IMR-90 (cell line): ENCODE data around the gene EFNA5. TPM values are rescaled to one million over a fixed set of nuclear protein-coding genes. Genes with fewer than 3 reads are reported as not detected.

Experiments used
- ATAC-seq: fragments of 200-7000 bp; cut with Tn5 transposase; 2 replicates; pipeline ENCODE4 v1.9.1; 2020; ENCODE audit warnings: low read depth, mild to moderate bottlenecking, moderate library complexity
- BruUV-seq: library from RNA; stranded (reverse); fragments of 400-500 nt; replicated peaks from 2 replicates; lab custom pipeline; 2021; lab: Mats Ljungman, UMichigan
- CTCF ChIA-PET: fragments of 300-600 bp; formaldehyde crosslinking; extraction: SDS; loops from one replicate; lab custom pipeline; 2021; ENCODE audit warnings: antibody characterized with exemption; lab: Yijun Ruan, JAX
- POLR2A ChIA-PET: fragments of 300-600 bp; sonication (Branson Sonifier 250); formaldehyde crosslinking; loops from one replicate; lab custom pipeline; 2022; ENCODE audit warnings: antibody characterized with exemption; ENCODE audit not compliant: unreplicated experiment; lab: Charles Lee
- DNase-seq: peaks from one replicate; pipeline ENCODE4 v3.0.0; 2013
- H2AFZ ChIP-seq: replicated peaks from 2 replicates; pipeline ENCODE3; 2013; ENCODE audit warnings: low read length, mild to moderate bottlenecking; ENCODE audit not compliant: poor library complexity
- H2AK5ac ChIP-seq: 2 replicates; pipeline ENCODE4 v1.6.1; 2013; ENCODE audit warnings: low read depth, low read length, inconsistent platforms
- H2AK9ac ChIP-seq: replicated peaks from 2 replicates; pipeline ENCODE3; 2013; ENCODE audit warnings: mild to moderate bottlenecking, low read depth, low read length, moderate library complexity; ENCODE audit not compliant: poor library complexity
- H2BK120ac ChIP-seq: 2 replicates; pipeline ENCODE4 v1.6.1; 2013; ENCODE audit warnings: low read depth, low read length, inconsistent platforms
- H2BK15ac ChIP-seq: 3 replicates; pipeline ENCODE4 v1.6.1; 2013; ENCODE audit warnings: low read depth, low read length, inconsistent platforms
- H2BK20ac ChIP-seq: 2 replicates; pipeline ENCODE4 v1.6.1; 2013; ENCODE audit warnings: low read depth, mild to moderate bottlenecking, inconsistent platforms, low read length, moderate library complexity
- H2BK5ac ChIP-seq: 2 replicates; pipeline ENCODE4 v1.6.1; 2013; ENCODE audit warnings: mild to moderate bottlenecking, low read depth, low read length, inconsistent platforms; ENCODE audit not compliant: poor library complexity, severe bottlenecking
- H3K14ac ChIP-seq: replicated peaks from 2 replicates; pipeline ENCODE4 v1.6.1; 2013; ENCODE audit warnings: low read depth, low read length, inconsistent platforms
- H3K18ac ChIP-seq: 2 replicates; pipeline ENCODE4 v1.6.1; 2013; ENCODE audit warnings: low read depth, low read length, control low read depth
- H3K23ac ChIP-seq: 2 replicates; pipeline ENCODE4 v1.6.1; 2013; ENCODE audit warnings: low read depth, low read length, inconsistent platforms
- H3K27ac ChIP-seq: 2 replicates; pipeline ENCODE4 v1.5.1; 2013; ENCODE audit warnings: mild to moderate bottlenecking, control low read depth, low read length; ENCODE audit not compliant: insufficient read depth
- H3K27me3 ChIP-seq: 2 replicates; pipeline ENCODE4 v1.6.1; 2013; ENCODE audit warnings: low read length; ENCODE audit not compliant: control insufficient read depth, insufficient read depth
- H3K36me3 ChIP-seq: 2 replicates; pipeline ENCODE4 v1.6.1; 2013; ENCODE audit warnings: low read length, mixed read lengths; ENCODE audit not compliant: control insufficient read depth, insufficient read depth
- H3K4ac ChIP-seq: 2 replicates; pipeline ENCODE4 v1.6.1; 2013; ENCODE audit warnings: low read depth, low read length, inconsistent platforms
- H3K4me1 ChIP-seq: 2 replicates; pipeline ENCODE4 v1.6.1; 2013; ENCODE audit warnings: low read length, mixed read lengths; ENCODE audit not compliant: control insufficient read depth, insufficient read depth
- H3K4me2 ChIP-seq: 2 replicates; pipeline ENCODE4 v1.6.1; 2013; ENCODE audit warnings: low read depth, mild to moderate bottlenecking, control low read depth, low read length, moderate library complexity
- H3K4me3 ChIP-seq: 2 replicates; pipeline ENCODE4 v1.5.1; 2013; ENCODE audit warnings: low read depth, mild to moderate bottlenecking, control low read depth, low read length, moderate library complexity; ENCODE audit not compliant: insufficient read depth
- H3K56ac ChIP-seq: 2 replicates; pipeline ENCODE4 v1.6.1; 2013; ENCODE audit warnings: low read length, inconsistent platforms; ENCODE audit not compliant: insufficient read depth; ENCODE audit errors: extremely low read depth
- H3K79me1 ChIP-seq, 2 experiments: 2 replicates each; pipeline ENCODE4 v1.6.1; 2013; ENCODE audit warnings: low read length in 2 of 2, inconsistent platforms in 1 of 2, low read depth in 1 of 2
- H3K9ac ChIP-seq: 2 replicates; pipeline ENCODE4 v1.6.1; 2013; ENCODE audit warnings: low read depth, low read length, control low read depth
- H3K9me1 ChIP-seq: 2 replicates; pipeline ENCODE4 v1.6.1; 2013; ENCODE audit warnings: low read length, inconsistent platforms; ENCODE audit not compliant: insufficient read depth
- H3K9me3 ChIP-seq: 2 replicates; pipeline ENCODE4 v1.6.1; 2013; ENCODE audit warnings: low read length; ENCODE audit not compliant: control insufficient read depth, insufficient read depth
- H4K20me1 ChIP-seq: 2 replicates; pipeline ENCODE4 v1.6.1; 2013; ENCODE audit warnings: low read length, inconsistent platforms; ENCODE audit not compliant: insufficient read depth
- H4K5ac ChIP-seq: 2 replicates; pipeline ENCODE4 v1.6.1; 2013; ENCODE audit warnings: mild to moderate bottlenecking, low read depth, low read length, control low read depth
- H4K8ac ChIP-seq, 2 experiments: 2 replicates each; pipeline ENCODE4 v1.6.1; 2013; ENCODE audit warnings: low read depth in 2 of 2, low read length in 2 of 2, control low read depth in 1 of 2, inconsistent platforms in 1 of 2
- H4K91ac ChIP-seq: 2 replicates; pipeline ENCODE4 v1.6.1; 2013; ENCODE audit warnings: low read depth, low read length, inconsistent platforms; ENCODE audit not compliant: insufficient read depth
- BHLHE40 ChIP-seq: fragments of 150-350 bp; IDR thresholded peaks from 2 replicates; pipeline ENCODE4 v1.6.1; 2016; ENCODE audit warnings: mild to moderate bottlenecking, low read depth, low read length
- CEBPB ChIP-seq: IDR thresholded peaks from 2 replicates; pipeline ENCODE4 v1.6.1; 2012; ENCODE audit warnings: low read depth, low read length, improper control_type of control experiment
- CHD1 ChIP-seq: IDR thresholded peaks from 2 replicates; pipeline ENCODE4 v1.6.1; 2012; ENCODE audit warnings: low read depth, low read length, improper control_type of control experiment
- FOS ChIP-seq: fragments of 150-350 bp; IDR thresholded peaks from 2 replicates; pipeline ENCODE4 v1.6.1; 2016; ENCODE audit warnings: low read depth, low read length
- MAFK ChIP-seq: IDR thresholded peaks from 2 replicates; pipeline ENCODE4 v1.6.1; 2012; ENCODE audit warnings: low read depth, low read length, improper control_type of control experiment
- MAZ ChIP-seq: IDR thresholded peaks from 2 replicates; pipeline ENCODE4 v1.6.1; 2012; ENCODE audit warnings: low read depth, mild to moderate bottlenecking, low read length, improper control_type of control experiment, moderate library complexity, borderline replicate concordance
- MXI1 ChIP-seq: IDR thresholded peaks from 2 replicates; pipeline ENCODE4 v1.6.1; 2012; ENCODE audit warnings: low read depth, mild to moderate bottlenecking, low read length, moderate library complexity, borderline replicate concordance
- NFE2L2 ChIP-seq: fragments of 150-350 bp; IDR thresholded peaks from 2 replicates; pipeline ENCODE4 v1.6.1; 2016; ENCODE audit warnings: low read depth, mild to moderate bottlenecking, low read length
- POLR2A ChIP-seq: IDR thresholded peaks from 2 replicates; pipeline ENCODE4 v1.6.1; 2012; ENCODE audit warnings: mild to moderate bottlenecking, low read depth, low read length
- RAD21 ChIP-seq: IDR thresholded peaks from 2 replicates; pipeline ENCODE4 v1.6.1; 2012; ENCODE audit warnings: low read length, improper control_type of control experiment
- RFX5 ChIP-seq: IDR thresholded peaks from 2 replicates; pipeline ENCODE4 v1.8.0; 2012; ENCODE audit warnings: low read depth, mild to moderate bottlenecking, low read length, moderate library complexity
- SMC3 ChIP-seq: fragments of 150-350 bp; IDR thresholded peaks from 2 replicates; pipeline ENCODE4 v1.6.1; 2016; ENCODE audit warnings: low read depth, mild to moderate bottlenecking, antibody characterized with exemption, low read length, moderate library complexity
- WGBS, 2 experiments: methylation state at CpG; one replicate each; pipeline versions ENCODE4 v1.1.5 to v1.1.7; 2013; ENCODE audit warnings: missing lambda C conversion rate in 2 of 2; ENCODE audit not compliant: insufficient read length in 1 of 2; ENCODE audit errors: extremely low coverage in 2 of 2; 5-methylcytosine and 5-hydroxymethylcytosine counted together
- dilution Hi-C: fragments of 300-500 bp; cut with HindIII; formaldehyde crosslinking; loops from one replicate; pipeline ENCODE4 v1.14.3; 2018; ENCODE audit warnings: low sequenced_read_pairs; ENCODE audit not compliant: unreplicated experiment
- in situ Hi-C: fragments of 300-500 bp; cut with MboI; formaldehyde crosslinking; loops from 3 replicates; pipeline ENCODE4 v1.14.3; 2019; ENCODE audit warnings: low sequenced_read_pairs, inconsistent platforms, mixed read lengths
- intact Hi-C: fragments of 100-400 bp; cut with micrococcal nuclease; formaldehyde crosslinking; loops from 2 replicates; pipeline ENCODE4 v1.10.0; 2022
- polyA plus RNA-seq, 3 experiments: library from polyadenylated mRNA; depleted of rRNA; stranded (reverse); fragments of >200 nt; gene quantifications; 2 replicates each; pipeline ENCODE4 v1.2.3, GENCODE V29; 2012; ENCODE audit warnings: low replicate concordance in 1 of 3
- total RNA-seq: library from RNA; depleted of rRNA; stranded (reverse); fragments of >200 nt; gene quantifications from 2 replicates; pipeline ENCODE4 v1.2.3, GENCODE V29; 2012
- TF ChIP-seq, protein P1 (sequence below): conservative IDR thresholded peaks from 2 replicates; pipeline ENCODE4 v1.5.1; 2012; ENCODE audit warnings: mild to moderate bottlenecking, low read depth, low read length, improper control_type of control experiment
- TF ChIP-seq, protein P2 (sequence below): fragments of 150-350 bp; IDR thresholded peaks from 2 replicates; pipeline ENCODE4 v1.6.1; 2017; ENCODE audit warnings: mild to moderate bottlenecking, antibody characterized with exemption, low read length, low read depth

EFNA5 gene
- total and polyA plus RNA-seq, 2 of the 4 experiments (the other 2 are of a cell fraction): 1.5 to 1.6 TPM

DNA sequence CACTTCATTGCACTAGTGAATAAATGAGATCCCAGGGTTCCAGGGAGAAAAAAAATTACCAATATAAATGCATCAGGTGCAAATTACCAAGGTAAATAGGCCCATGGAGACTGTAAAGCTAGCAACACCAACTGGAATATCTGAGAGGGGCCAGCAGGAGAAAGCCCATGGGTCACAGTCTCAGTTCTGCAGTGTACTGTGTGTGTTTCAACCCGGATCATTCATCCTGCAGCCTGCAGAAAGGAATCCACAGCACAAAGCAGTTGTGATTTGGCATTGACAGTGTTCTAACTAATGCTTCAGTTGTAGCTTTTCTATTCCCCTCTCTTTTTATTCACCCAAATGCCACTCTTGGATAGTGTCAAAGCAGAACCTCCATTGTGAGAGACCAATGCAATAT lies 171.0 kb downstream of the EFNA5 start:
- Histone ChIP-seq H3K23ac (no peak overlapping the region), H2BK5ac (no peak overlapping the region), H3K4me1 (peaks cover 6% of the 10 kb centered on the region), H3K27me3 (no peaks in the 10 kb centered on the region), H4K5ac (no peak overlapping the region), H2BK20ac (no peak overlapping the region), H3K9me3 (no peaks in the 10 kb centered on the region), H3K4ac (no peak overlapping the region; the same call in 1 of the 2 replicates), H2AK5ac (no peak overlapping the region), H3K4me3 (no peak overlapping the region), H3K9ac (no peak overlapping the region), H2AK9ac (no peak overlapping the region), H3K79me1 (peaks cover 0 to 2% of the 10 kb centered on the region in 2 experiments; a peak in 1 of 4 replicates), H2AFZ (no peak overlapping the region), H3K18ac (no peak overlapping the region), H3K27ac (no peak overlapping the region), H3K36me3 (no peaks in the 10 kb centered on the region), H4K20me1 (no peaks in the 10 kb centered on the region), H3K14ac (no peak overlapping the region), H3K9me1 (peaks cover 6% of the 10 kb centered on the region), H2BK120ac (no peak overlapping the region), H4K8ac (no peak overlapping the region), H2BK15ac (no peak overlapping the region), H3K56ac (no peak overlapping the region), H3K4me2 (no peak overlapping the region), H4K91ac (no peak overlapping the region)
- BruUV-seq: no TSS peak
- TF ChIP-seq RAD21: no peak
- TF ChIP-seq, protein P1, sequence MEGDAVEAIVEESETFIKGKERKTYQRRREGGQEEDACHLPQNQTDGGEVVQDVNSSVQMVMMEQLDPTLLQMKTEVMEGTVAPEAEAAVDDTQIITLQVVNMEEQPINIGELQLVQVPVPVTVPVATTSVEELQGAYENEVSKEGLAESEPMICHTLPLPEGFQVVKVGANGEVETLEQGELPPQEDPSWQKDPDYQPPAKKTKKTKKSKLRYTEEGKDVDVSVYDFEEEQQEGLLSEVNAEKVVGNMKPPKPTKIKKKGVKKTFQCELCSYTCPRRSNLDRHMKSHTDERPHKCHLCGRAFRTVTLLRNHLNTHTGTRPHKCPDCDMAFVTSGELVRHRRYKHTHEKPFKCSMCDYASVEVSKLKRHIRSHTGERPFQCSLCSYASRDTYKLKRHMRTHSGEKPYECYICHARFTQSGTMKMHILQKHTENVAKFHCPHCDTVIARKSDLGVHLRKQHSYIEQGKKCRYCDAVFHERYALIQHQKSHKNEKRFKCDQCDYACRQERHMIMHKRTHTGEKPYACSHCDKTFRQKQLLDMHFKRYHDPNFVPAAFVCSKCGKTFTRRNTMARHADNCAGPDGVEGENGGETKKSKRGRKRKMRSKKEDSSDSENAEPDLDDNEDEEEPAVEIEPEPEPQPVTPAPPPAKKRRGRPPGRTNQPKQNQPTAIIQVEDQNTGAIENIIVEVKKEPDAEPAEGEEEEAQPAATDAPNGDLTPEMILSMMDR: no peak
- no peak for TF ChIP-seq POLR2A
- no peak for TF ChIP-seq FOS
- no peak for TF ChIP-seq BHLHE40
- no peak for TF ChIP-seq NFE2L2
- TF ChIP-seq, protein P2, sequence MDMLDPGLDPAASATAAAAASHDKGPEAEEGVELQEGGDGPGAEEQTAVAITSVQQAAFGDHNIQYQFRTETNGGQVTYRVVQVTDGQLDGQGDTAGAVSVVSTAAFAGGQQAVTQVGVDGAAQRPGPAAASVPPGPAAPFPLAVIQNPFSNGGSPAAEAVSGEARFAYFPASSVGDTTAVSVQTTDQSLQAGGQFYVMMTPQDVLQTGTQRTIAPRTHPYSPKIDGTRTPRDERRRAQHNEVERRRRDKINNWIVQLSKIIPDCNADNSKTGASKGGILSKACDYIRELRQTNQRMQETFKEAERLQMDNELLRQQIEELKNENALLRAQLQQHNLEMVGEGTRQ: no peak
- no peak for TF ChIP-seq MAFK
- TF ChIP-seq RFX5: no peak
- TF ChIP-seq CEBPB: no peak
- TF ChIP-seq MAZ: no peak
- TF ChIP-seq CHD1: no peak
- TF ChIP-seq SMC3: no peak
- TF ChIP-seq MXI1: no peak
- CTCF ChIA-PET: interaction anchor here (0.6 kb wide), 1 partner anchor 71 kb away, joined by 3 read pairs; no protein-coding TSS in a partner anchor
- no CpG with 5 or more reads among the region's 1 CpG for WGBS, 2 experiments
- dilution Hi-C loops (no loop called here), in situ Hi-C loops (no loop called here), intact Hi-C loops (no loop called here)
- DNase-seq (no peak), ATAC-seq (no peak)
- POLR2A ChIA-PET: no interaction called here
